ENCODE results near the gene KIF19.

- TF ChIP-seq CTCF (IDR thresholded peaks at IDR 0.05), result no peak
- TF ChIP-seq EP300 (IDR thresholded peaks at IDR 0.05), result no peak
- no peak for TF ChIP-seq POLR2A (IDR thresholded peaks at IDR 0.05)
- TF ChIP-seq POLR2AphosphoS5 (IDR thresholded peaks at IDR 0.05), result no peak
These were observed 8.5 kb downstream of the KIF19 start for GRCh38 chr17:74334393-74335039.
